HepG2 (cell line): Measurements from ENCODE around the gene HPCAL1. TPM values are rescaled to one million over a fixed set of nuclear protein-coding genes. Genes with fewer than 3 reads are reported as not detected.

Source experiments
- ATF2 ChIP-seq: sonication (generic); formaldehyde crosslinking; IDR thresholded peaks from 2 replicates; pipeline ENCODE4 v1.4.0; 2020; ENCODE audit warnings: missing genetic modification reagents
- FOXC1 ChIP-seq: sonication (generic); formaldehyde crosslinking; IDR thresholded peaks from 2 replicates; pipeline ENCODE4 v1.8.0; 2022; ENCODE audit warnings: mild to moderate bottlenecking, missing genetic modification reagents, borderline replicate concordance
- FOXJ3 ChIP-seq: sonication (generic); formaldehyde crosslinking; IDR thresholded peaks from 2 replicates; pipeline ENCODE4 v1.4.0; 2020; ENCODE audit warnings: missing genetic modification reagents, mild to moderate bottlenecking, borderline replicate concordance
- FOXK1 ChIP-seq: sonication (generic); formaldehyde crosslinking; IDR thresholded peaks from 2 replicates; pipeline ENCODE4 v1.4.0; 2020; ENCODE audit warnings: low read depth, missing genetic modification reagents, borderline replicate concordance
- GATA4 ChIP-seq: sonication (generic); IDR thresholded peaks from 2 replicates; pipeline ENCODE4 v1.6.1; 2016; ENCODE audit warnings: antibody characterized with exemption, low read depth, borderline replicate concordance
- HNRNPH1 ChIP-seq: fragments of 200-400 bp; formaldehyde crosslinking; optimal IDR thresholded peaks from 2 replicates; pipeline ENCODE3; 2017; ENCODE audit warnings: mild to moderate bottlenecking, low read depth, low read length
- KAT7 ChIP-seq: IDR thresholded peaks from 2 replicates; pipeline ENCODE4 v1.6.1; 2018; ENCODE audit warnings: borderline replicate concordance, missing compliant biosample characterization
- MTF2 ChIP-seq: sonication (generic); formaldehyde crosslinking; IDR thresholded peaks from 2 replicates; pipeline ENCODE4 v1.5.0; 2020; ENCODE audit warnings: missing genetic modification reagents, borderline replicate concordance
- NPAS2 ChIP-seq: sonication (generic); formaldehyde crosslinking; IDR thresholded peaks from 2 replicates; pipeline ENCODE4 v1.8.0; 2022; ENCODE audit warnings: mild to moderate bottlenecking, missing genetic modification reagents, borderline replicate concordance
- PHF5A ChIP-seq: IDR thresholded peaks from one replicate; pipeline ENCODE4 v1.6.1; 2018; ENCODE audit warnings: low read depth, missing genetic modification reagents; ENCODE audit not compliant: unreplicated experiment
- RBM22 ChIP-seq: fragments of 200-400 bp; formaldehyde crosslinking; optimal IDR thresholded peaks from 2 replicates; pipeline ENCODE3; 2017; ENCODE audit warnings: mild to moderate bottlenecking, low read length, moderate library complexity
- RFX3 ChIP-seq: IDR thresholded peaks from 2 replicates; pipeline ENCODE4 v1.6.1; 2016; ENCODE audit warnings: missing biosample characterization, missing genetic modification reagents
- SRSF1 ChIP-seq: fragments of 200-400 bp; formaldehyde crosslinking; optimal IDR thresholded peaks from 2 replicates; pipeline ENCODE3; 2017; ENCODE audit warnings: mild to moderate bottlenecking, low read depth, low read length, moderate library complexity
- THYN1 ChIP-seq: sonication (generic); formaldehyde crosslinking; IDR thresholded peaks from 2 replicates; pipeline ENCODE4 v1.8.1; 2023; ENCODE audit warnings: low read depth, mild to moderate bottlenecking, moderate library complexity, missing genetic modification reagents, borderline replicate concordance
- ZFP36L2 ChIP-seq: sonication (generic); formaldehyde crosslinking; IDR thresholded peaks from 2 replicates; pipeline ENCODE4 v1.4.0; 2020; ENCODE audit warnings: missing genetic modification reagents
- ZNF143 ChIP-seq: sonication (generic); formaldehyde crosslinking; IDR thresholded peaks from 2 replicates; pipeline ENCODE4 v1.4.0; 2020; ENCODE audit warnings: missing genetic modification reagents
- ZNF205 ChIP-seq: IDR thresholded peaks from 2 replicates; pipeline ENCODE4 v1.6.1; 2018; ENCODE audit warnings: missing biosample characterization, missing genetic modification reagents
- ZNF264 ChIP-seq: sonication (generic); formaldehyde crosslinking; IDR thresholded peaks from 2 replicates; pipeline ENCODE4 v1.4.0; 2020; ENCODE audit warnings: missing genetic modification reagents
- ZNF446 ChIP-seq: sonication (generic); formaldehyde crosslinking; IDR thresholded peaks from 2 replicates; pipeline ENCODE4 v1.5.0; 2020; ENCODE audit warnings: mild to moderate bottlenecking, missing genetic modification reagents
- ZNF567 ChIP-seq: sonication (generic); formaldehyde crosslinking; IDR thresholded peaks from 2 replicates; pipeline ENCODE4 v1.8.1; 2023; ENCODE audit warnings: mild to moderate bottlenecking, missing genetic modification reagents, borderline replicate concordance
- polyA plus RNA-seq, 8 experiments: library from polyadenylated mRNA; depleted of rRNA in 3 of 8; stranded (reverse) in 7 of 8; unstranded in 1 of 8; fragments of >200 nt; fragmentation: Illumina TruSeq in 4 of 8; extraction: Trizol in 4 of 8; gene quantifications; 2 replicates each; pipeline versions ENCODE4 v1.2.1 to v1.2.3, GENCODE V29; 2011 to 2016; ENCODE audit warnings: low read depth in 4 of 8, missing spikeins in 1 of 8, mixed read lengths in 1 of 8; ENCODE audit not compliant: insufficient read depth in 1 of 8
- total RNA-seq, 5 experiments: library from RNA; depleted of rRNA; stranded (reverse); fragments of >200 nt; fragmentation: Illumina TruSeq; extraction: Trizol; gene quantifications; 2 replicates each; pipeline ENCODE4 v1.2.3, GENCODE V29; 2016; ENCODE audit warnings: low read depth in 1 of 5
- TF ChIP-seq, protein P1 (sequence below): sonication (generic); formaldehyde crosslinking; IDR thresholded peaks from 2 replicates; pipeline ENCODE4 v1.4.0; 2020; ENCODE audit warnings: missing genetic modification reagents
- TF ChIP-seq, protein P2 (sequence below): IDR thresholded peaks from 2 replicates; pipeline ENCODE4 v1.6.1; 2016; ENCODE audit warnings: low read depth, missing genetic modification reagents, missing compliant biosample characterization

Gene HPCAL1
- total and polyA plus RNA-seq, 2 of the 13 experiments (the other 11 are each of a cell fraction or from before 2014, with no cell fraction given): 29.5 to 29.9 TPM

DNA sequence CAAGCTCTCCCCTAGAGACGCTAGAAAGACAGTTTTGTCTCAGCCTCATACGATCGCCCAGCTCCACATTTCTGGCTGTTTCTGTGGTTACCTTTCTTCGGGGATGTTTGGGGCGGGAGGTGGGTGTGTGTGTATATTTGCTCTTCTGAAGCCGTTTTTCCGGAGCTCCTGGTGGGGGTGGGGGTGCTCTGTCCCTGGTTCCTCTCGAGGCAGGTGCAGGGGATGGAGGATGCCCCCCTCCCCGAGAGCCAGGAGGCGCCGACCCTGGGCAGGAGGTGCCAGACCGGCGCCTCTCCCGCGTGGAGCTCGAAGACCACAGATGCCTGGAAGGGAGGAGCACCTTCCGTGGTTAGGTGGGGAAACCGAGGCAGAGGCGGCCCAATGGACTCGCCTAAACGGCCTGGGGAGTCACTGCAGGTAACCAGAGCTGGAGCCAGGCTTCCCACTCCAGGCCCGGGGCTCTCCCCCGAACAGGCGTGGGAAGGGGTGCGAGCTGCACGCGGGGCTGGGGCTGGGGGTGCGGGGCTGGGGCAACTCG lies 694 bp upstream of the HPCAL1 start (continued):
- no peak; the same call in 1 of the 2 replicates for TF ChIP-seq ZNF446 (CRISPR knock-in tag)
- no peak for TF ChIP-seq ZNF205 (CRISPR knock-in tag)
- TF ChIP-seq ZNF264: no peak
- TF ChIP-seq, protein P1, sequence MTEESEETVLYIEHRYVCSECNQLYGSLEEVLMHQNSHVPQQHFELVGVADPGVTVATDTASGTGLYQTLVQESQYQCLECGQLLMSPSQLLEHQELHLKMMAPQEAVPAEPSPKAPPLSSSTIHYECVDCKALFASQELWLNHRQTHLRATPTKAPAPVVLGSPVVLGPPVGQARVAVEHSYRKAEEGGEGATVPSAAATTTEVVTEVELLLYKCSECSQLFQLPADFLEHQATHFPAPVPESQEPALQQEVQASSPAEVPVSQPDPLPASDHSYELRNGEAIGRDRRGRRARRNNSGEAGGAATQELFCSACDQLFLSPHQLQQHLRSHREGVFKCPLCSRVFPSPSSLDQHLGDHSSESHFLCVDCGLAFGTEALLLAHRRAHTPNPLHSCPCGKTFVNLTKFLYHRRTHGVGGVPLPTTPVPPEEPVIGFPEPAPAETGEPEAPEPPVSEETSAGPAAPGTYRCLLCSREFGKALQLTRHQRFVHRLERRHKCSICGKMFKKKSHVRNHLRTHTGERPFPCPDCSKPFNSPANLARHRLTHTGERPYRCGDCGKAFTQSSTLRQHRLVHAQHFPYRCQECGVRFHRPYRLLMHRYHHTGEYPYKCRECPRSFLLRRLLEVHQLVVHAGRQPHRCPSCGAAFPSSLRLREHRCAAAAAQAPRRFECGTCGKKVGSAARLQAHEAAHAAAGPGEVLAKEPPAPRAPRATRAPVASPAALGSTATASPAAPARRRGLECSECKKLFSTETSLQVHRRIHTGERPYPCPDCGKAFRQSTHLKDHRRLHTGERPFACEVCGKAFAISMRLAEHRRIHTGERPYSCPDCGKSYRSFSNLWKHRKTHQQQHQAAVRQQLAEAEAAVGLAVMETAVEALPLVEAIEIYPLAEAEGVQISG: no peak; the same call in 1 of the 2 replicates
- TF ChIP-seq PHF5A: peak; percentile 9
- no peak for TF ChIP-seq ZNF143 (CRISPR knock-in tag)
- no peak for TF ChIP-seq KAT7 (CRISPR knock-in tag)
- no peak for TF ChIP-seq FOXK1
- TF ChIP-seq THYN1: no peak
- TF ChIP-seq SRSF1: peak; percentile 12
- no peak for TF ChIP-seq HNRNPH1
- no peak for TF ChIP-seq RFX3 (CRISPR knock-in tag)
- TF ChIP-seq FOXC1 (CRISPR knock-in tag): peak; percentile 17; the same call in 1 of the 2 replicates
- TF ChIP-seq RBM22: no peak
- peak; percentile 33; the same call in 1 of the 2 replicates for TF ChIP-seq ZFP36L2 (CRISPR knock-in tag)
- TF ChIP-seq MTF2 (CRISPR knock-in tag): no peak
- TF ChIP-seq FOXJ3 (CRISPR knock-in tag): no peak
- TF ChIP-seq ATF2 (CRISPR knock-in tag): no peak
- TF ChIP-seq, protein P2, sequence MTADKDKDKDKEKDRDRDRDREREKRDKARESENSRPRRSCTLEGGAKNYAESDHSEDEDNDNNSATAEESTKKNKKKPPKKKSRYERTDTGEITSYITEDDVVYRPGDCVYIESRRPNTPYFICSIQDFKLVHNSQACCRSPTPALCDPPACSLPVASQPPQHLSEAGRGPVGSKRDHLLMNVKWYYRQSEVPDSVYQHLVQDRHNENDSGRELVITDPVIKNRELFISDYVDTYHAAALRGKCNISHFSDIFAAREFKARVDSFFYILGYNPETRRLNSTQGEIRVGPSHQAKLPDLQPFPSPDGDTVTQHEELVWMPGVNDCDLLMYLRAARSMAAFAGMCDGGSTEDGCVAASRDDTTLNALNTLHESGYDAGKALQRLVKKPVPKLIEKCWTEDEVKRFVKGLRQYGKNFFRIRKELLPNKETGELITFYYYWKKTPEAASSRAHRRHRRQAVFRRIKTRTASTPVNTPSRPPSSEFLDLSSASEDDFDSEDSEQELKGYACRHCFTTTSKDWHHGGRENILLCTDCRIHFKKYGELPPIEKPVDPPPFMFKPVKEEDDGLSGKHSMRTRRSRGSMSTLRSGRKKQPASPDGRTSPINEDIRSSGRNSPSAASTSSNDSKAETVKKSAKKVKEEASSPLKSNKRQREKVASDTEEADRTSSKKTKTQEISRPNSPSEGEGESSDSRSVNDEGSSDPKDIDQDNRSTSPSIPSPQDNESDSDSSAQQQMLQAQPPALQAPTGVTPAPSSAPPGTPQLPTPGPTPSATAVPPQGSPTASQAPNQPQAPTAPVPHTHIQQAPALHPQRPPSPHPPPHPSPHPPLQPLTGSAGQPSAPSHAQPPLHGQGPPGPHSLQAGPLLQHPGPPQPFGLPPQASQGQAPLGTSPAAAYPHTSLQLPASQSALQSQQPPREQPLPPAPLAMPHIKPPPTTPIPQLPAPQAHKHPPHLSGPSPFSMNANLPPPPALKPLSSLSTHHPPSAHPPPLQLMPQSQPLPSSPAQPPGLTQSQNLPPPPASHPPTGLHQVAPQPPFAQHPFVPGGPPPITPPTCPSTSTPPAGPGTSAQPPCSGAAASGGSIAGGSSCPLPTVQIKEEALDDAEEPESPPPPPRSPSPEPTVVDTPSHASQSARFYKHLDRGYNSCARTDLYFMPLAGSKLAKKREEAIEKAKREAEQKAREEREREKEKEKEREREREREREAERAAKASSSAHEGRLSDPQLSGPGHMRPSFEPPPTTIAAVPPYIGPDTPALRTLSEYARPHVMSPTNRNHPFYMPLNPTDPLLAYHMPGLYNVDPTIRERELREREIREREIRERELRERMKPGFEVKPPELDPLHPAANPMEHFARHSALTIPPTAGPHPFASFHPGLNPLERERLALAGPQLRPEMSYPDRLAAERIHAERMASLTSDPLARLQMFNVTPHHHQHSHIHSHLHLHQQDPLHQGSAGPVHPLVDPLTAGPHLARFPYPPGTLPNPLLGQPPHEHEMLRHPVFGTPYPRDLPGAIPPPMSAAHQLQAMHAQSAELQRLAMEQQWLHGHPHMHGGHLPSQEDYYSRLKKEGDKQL (CRISPR knock-in tag): no peak
- no peak for TF ChIP-seq GATA4
- TF ChIP-seq NPAS2: no peak
- TF ChIP-seq ZNF567 (CRISPR knock-in tag): no peak
